ENCODE measurements around the gene MZF1. TPM values are rescaled to one million over a fixed set of nuclear protein-coding genes. Genes with fewer than 3 reads are reported as not detected.

MZF1 gene
- total and polyA plus RNA-seq, 9 of the 15 experiments (the other 6 are each of a cell fraction or from before 2014, with no cell fraction given): 0.31 to 29.3 (median 11.5) TPM

- TF ChIP-seq ID3 (CRISPR knock-in tag; IDR thresholded peaks at IDR 0.05) (no peak), ID3 (tag; IDR thresholded peaks at IDR 0.05) (peak; percentile 38; the same call in 1 of the 2 replicates), AFF1 (IDR thresholded peaks at IDR 0.05; ENCODE audit: low read depth in 1 of 2, partially characterized antibody in 2 of 2) (peak in 1 of 2 experiments; percentile 58), BCOR (IDR thresholded peaks at IDR 0.05) (no peak), FIP1L1 (IDR thresholded peaks at IDR 0.05; ENCODE audit: low read depth, low read length, poor library complexity, severe bottlenecking) (peak; percentile 79), HDGF (IDR thresholded peaks at IDR 0.05) (no peak), ZSCAN29 (IDR thresholded peaks at IDR 0.05) (no peak), ZNF511 (CRISPR knock-in tag; IDR thresholded peaks at IDR 0.05) (peak; percentile 50; the same call in 1 of the 2 replicates), MED1 (CRISPR knock-in tag; IDR thresholded peaks at IDR 0.05; ENCODE audit: borderline replicate concordance) (no peak), ZNF699 (CRISPR knock-in tag; IDR thresholded peaks at IDR 0.05; ENCODE audit: insufficient replicate concordance) (no peak), CEBPG (CRISPR knock-in tag; IDR thresholded peaks at IDR 0.05) (peak; percentile 95), CEBPG (tag; conservative IDR thresholded peaks at IDR 0.05 in 1 of 2, IDR thresholded peaks at IDR 0.05 in 1 of 2) (peak; percentile 90 to 93), CREM (IDR thresholded peaks at IDR 0.05; ENCODE audit: low read depth) (peak; percentile 96), ZNF395 (CRISPR knock-in tag; IDR thresholded peaks at IDR 0.05) (no peak; the same call in 1 of the 2 replicates), LEF1 (IDR thresholded peaks at IDR 0.05) (no peak), ELF1 (tag; IDR thresholded peaks at IDR 0.05) (peak; percentile 98), TAF9B (IDR thresholded peaks at IDR 0.05; ENCODE audit: partially characterized antibody) (no peak), PML (IDR thresholded peaks at IDR 0.05; ENCODE audit: low read length) (peak; percentile 32; the same call in 1 of the 2 replicates), ZNF740 (CRISPR knock-in tag; IDR thresholded peaks at IDR 0.05) (peak; percentile 73; the same call in 1 of the 2 replicates), ZNF740 (tag; IDR thresholded peaks at IDR 0.05) (no peak), FOXA1 (IDR thresholded peaks at IDR 0.05; ENCODE audit: borderline replicate concordance) (no peak)
Observed at GRCh38 chr19:58554494-58555368, 18.4 kb downstream of the MZF1 start, which contains the start of gene CHMP2A (continued).

Measured in K562 (cell line).